ENCODE measurements around the gene MX1.

DNA sequence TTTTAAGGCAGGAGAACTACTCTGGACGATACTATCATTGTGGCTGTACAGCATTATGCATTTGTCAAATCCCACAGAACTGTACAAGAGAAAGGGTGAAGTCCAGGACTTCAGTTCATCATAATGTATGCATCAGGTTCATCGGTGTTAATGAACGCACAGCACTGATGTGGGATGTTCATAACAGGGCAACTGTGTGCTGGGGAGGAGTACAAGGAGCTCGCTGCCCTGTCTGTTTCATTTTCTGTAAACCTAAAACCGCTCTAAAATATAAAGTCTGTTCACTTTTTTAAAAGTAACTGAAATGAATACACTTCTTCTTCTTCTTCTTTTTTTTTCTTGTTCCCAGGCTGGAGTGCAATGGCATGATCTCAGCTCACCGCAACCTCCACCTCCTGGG is 56.9 kb downstream of the MX1 start:
- TF ChIP-seq CTCF (IDR thresholded peaks at IDR 0.05; ENCODE audit: low read depth, low read length, missing input control) (no peak), GABPA (IDR thresholded peaks at IDR 0.05 in 1 of 2, conservative IDR thresholded peaks at IDR 0.05 in 1 of 2) (no peak), ZBTB33 (IDR thresholded peaks at IDR 0.05) (no peak), FOXA1 (IDR thresholded peaks at IDR 0.05) (no peak), JUND (IDR thresholded peaks at IDR 0.05) (no peak), TAF1 (conservative IDR thresholded peaks at IDR 0.05) (no peak), SP1 (IDR thresholded peaks at IDR 0.05) (no peak), RAD21 (IDR thresholded peaks at IDR 0.05) (no peak), HNF4G (IDR thresholded peaks at IDR 0.05) (no peak)
- TF ChIP-seq, protein P1, sequence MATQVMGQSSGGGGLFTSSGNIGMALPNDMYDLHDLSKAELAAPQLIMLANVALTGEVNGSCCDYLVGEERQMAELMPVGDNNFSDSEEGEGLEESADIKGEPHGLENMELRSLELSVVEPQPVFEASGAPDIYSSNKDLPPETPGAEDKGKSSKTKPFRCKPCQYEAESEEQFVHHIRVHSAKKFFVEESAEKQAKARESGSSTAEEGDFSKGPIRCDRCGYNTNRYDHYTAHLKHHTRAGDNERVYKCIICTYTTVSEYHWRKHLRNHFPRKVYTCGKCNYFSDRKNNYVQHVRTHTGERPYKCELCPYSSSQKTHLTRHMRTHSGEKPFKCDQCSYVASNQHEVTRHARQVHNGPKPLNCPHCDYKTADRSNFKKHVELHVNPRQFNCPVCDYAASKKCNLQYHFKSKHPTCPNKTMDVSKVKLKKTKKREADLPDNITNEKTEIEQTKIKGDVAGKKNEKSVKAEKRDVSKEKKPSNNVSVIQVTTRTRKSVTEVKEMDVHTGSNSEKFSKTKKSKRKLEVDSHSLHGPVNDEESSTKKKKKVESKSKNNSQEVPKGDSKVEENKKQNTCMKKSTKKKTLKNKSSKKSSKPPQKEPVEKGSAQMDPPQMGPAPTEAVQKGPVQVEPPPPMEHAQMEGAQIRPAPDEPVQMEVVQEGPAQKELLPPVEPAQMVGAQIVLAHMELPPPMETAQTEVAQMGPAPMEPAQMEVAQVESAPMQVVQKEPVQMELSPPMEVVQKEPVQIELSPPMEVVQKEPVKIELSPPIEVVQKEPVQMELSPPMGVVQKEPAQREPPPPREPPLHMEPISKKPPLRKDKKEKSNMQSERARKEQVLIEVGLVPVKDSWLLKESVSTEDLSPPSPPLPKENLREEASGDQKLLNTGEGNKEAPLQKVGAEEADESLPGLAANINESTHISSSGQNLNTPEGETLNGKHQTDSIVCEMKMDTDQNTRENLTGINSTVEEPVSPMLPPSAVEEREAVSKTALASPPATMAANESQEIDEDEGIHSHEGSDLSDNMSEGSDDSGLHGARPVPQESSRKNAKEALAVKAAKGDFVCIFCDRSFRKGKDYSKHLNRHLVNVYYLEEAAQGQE (IDR thresholded peaks at IDR 0.05) = no peak
- TF ChIP-seq, protein P2, sequence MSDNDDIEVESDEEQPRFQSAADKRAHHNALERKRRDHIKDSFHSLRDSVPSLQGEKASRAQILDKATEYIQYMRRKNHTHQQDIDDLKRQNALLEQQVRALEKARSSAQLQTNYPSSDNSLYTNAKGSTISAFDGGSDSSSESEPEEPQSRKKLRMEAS (IDR thresholded peaks at IDR 0.05) = no peak
- TF ChIP-seq, protein P3, sequence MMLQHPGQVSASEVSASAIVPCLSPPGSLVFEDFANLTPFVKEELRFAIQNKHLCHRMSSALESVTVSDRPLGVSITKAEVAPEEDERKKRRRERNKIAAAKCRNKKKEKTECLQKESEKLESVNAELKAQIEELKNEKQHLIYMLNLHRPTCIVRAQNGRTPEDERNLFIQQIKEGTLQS (IDR thresholded peaks at IDR 0.05) = no peak
